Measurements from ENCODE around the gene ROBO3.

GRCh38 chr11:124892146-124892545 is 26.9 kb downstream of the ROBO3 start:
- TF ChIP-seq CTCF (IDR thresholded peaks at IDR 0.05; ENCODE audit: insufficient read depth, low read length, poor library complexity, severe bottlenecking) (no peak), EZH2phosphoT487 (conservative IDR thresholded peaks at IDR 0.05; ENCODE audit: low read length) (no peak)
